Activated CD8-positive, alpha-beta memory T cell treated with anti-CD3 and anti-CD28 coated beads for 4 hours (primary cell): ENCODE results near the gene NUDT7.

Experiments used
- DNase-seq, 2 donors: peaks; one replicate each; pipeline ENCODE4 v3.0.0-alpha.2; 2020; ENCODE audit warnings: low read depth in 2 of 2

Gene NUDT7

GRCh38 chr16:77724174-77724573 lies 1.9 kb downstream of the NUDT7 start:
- DNase-seq: no peak

GRCh38 chr16:77729951-77730350 lies 7.6 kb downstream of the NUDT7 start:
- no peak for DNase-seq

- no peak for DNase-seq
Measured at GRCh38 chr16:77732241-77732946, 10.1 kb downstream of the NUDT7 start.

GRCh38 chr16:77736879-77737278 lies 14.6 kb downstream of the NUDT7 start:
- no peak for DNase-seq

- DNase-seq: no peak
Measured at GRCh38 chr16:77738706-77739558, 16.6 kb downstream of the NUDT7 start.

GRCh38 chr16:77739559-77739892 lies 17.2 kb downstream of the NUDT7 start:
- no peak for DNase-seq

GRCh38 chr16:77744141-77744540 lies 21.8 kb downstream of the NUDT7 start:
- DNase-seq: no peak

GRCh38 chr16:77745972-77746371 lies 23.7 kb downstream of the NUDT7 start:
- no peak for DNase-seq

GRCh38 chr16:77748421-77749005 lies 26.2 kb downstream of the NUDT7 start:
- DNase-seq: no peak

- no peak for DNase-seq
Measured at GRCh38 chr16:77749415-77749814, 27.1 kb downstream of the NUDT7 start.

- DNase-seq: no peak
Measured at GRCh38 chr16:77758046-77758445, 35.7 kb downstream of the NUDT7 start.

- no peak for DNase-seq
Measured at GRCh38 chr16:77758508-77758907, 36.2 kb downstream of the NUDT7 start.

GRCh38 chr16:77759201-77759600 lies 36.9 kb downstream of the NUDT7 start:
- DNase-seq: no peak

- no peak for DNase-seq
Measured at GRCh38 chr16:77759821-77760220, 37.5 kb downstream of the NUDT7 start.

GRCh38 chr16:77760800-77761199 lies 38.5 kb downstream of the NUDT7 start:
- DNase-seq: no peak

GRCh38 chr16:77761204-77761603 lies 38.9 kb downstream of the NUDT7 start:
- DNase-seq: no peak

GRCh38 chr16:77762262-77762661 lies 39.9 kb downstream of the NUDT7 start:
- DNase-seq: no peak

GRCh38 chr16:77763994-77764393 lies 41.7 kb downstream of the NUDT7 start:
- no peak for DNase-seq

- no peak for DNase-seq
Measured at GRCh38 chr16:77767211-77767610, 44.9 kb downstream of the NUDT7 start.

GRCh38 chr16:77767826-77768225 lies 45.5 kb downstream of the NUDT7 start:
- no peak for DNase-seq

- DNase-seq: no peak
Measured at GRCh38 chr16:77775911-77776909, 53.9 kb downstream of the NUDT7 start.

- no peak for DNase-seq
Measured at GRCh38 chr16:77777745-77778144, 55.4 kb downstream of the NUDT7 start.
